ENCODE data around the gene GIPC1. TPM values are rescaled to one million over a fixed set of nuclear protein-coding genes. Genes with fewer than 3 reads are reported as not detected.
A peak's percentile ranks its signal among the peaks of the same experiment; 100 is the strongest.

The GIPC1 gene
- total RNA-seq, 1 experiment from 2014 or later = 59.4 TPM

GRCh38 chr19:14479309-14479974 lies 16.5 kb downstream of the GIPC1 start:
- no peaks in the 10 kb centered on the region for H3K9me3 ChIP-seq (ENCODE audit: low read depth, low read length, poor library complexity, severe bottlenecking)
- H3K27me3 ChIP-seq (replicated peaks; ENCODE audit: insufficient read depth, low read depth, low read length, poor library complexity) = no peaks in the 10 kb centered on the region
- H3K27ac ChIP-seq (ENCODE audit: low read depth, low read length, poor library complexity, severe bottlenecking) = no peak overlapping the region
- H3K4me1 ChIP-seq (ENCODE audit: insufficient read depth, low read length, poor library complexity, severe bottlenecking) = peaks cover 33% of the 10 kb centered on the region
- TF ChIP-seq EZH2 (IDR thresholded peaks at IDR 0.05; ENCODE audit: borderline replicate concordance, low read depth, low read length, poor library complexity, severe bottlenecking) (no peak), CTCF (conservative IDR thresholded peaks at IDR 0.05; ENCODE audit: low read depth, low read length) (no peak)
- ChIA-PET POLR2A (ENCODE audit: low non-redundant PET) (no interaction called here), CTCF (interaction anchor here (0.6 to 0.8 kb wide), 5 partner anchors 9 to 716 kb away, joined by 3 to 24 read pairs (median 4); no protein-coding TSS in a partner anchor)
- peaks cover 12% of the 10 kb centered on the region for H3K36me3 ChIP-seq (ENCODE audit: insufficient read depth, low read length, poor library complexity, severe bottlenecking)
- H3K4me3 ChIP-seq (ENCODE audit: low read depth, low read length, poor library complexity, severe bottlenecking) = no peak overlapping the region
- DNase-seq (ENCODE audit: low spot score) = no peak
- BruUV-seq (replicated peaks) = no TSS peak
- intact Hi-C loops (cut with micrococcal nuclease; ENCODE audit: unreplicated experiment) = loop anchor here (5.0 kb wide), 1 partner anchor 117 kb away; no protein-coding TSS in a partner anchor

GRCh38 chr19:14478113-14478545 lies 17.8 kb downstream of the GIPC1 start:
- POLR2A ChIA-PET (ENCODE audit: low non-redundant PET) = no interaction called here
- DNase-seq (ENCODE audit: low spot score) = no peak
- TF ChIP-seq CTCF (conservative IDR thresholded peaks at IDR 0.05; ENCODE audit: low read depth, low read length) (no peak), EZH2 (IDR thresholded peaks at IDR 0.05; ENCODE audit: borderline replicate concordance, low read depth, low read length, poor library complexity, severe bottlenecking) (no peak)
- Histone ChIP-seq H3K4me1 (ENCODE audit: insufficient read depth, low read length, poor library complexity, severe bottlenecking) (peaks cover 33% of the 10 kb centered on the region), H3K9me3 (ENCODE audit: low read depth, low read length, poor library complexity, severe bottlenecking) (no peaks in the 10 kb centered on the region), H3K27me3 (replicated peaks; ENCODE audit: insufficient read depth, low read depth, low read length, poor library complexity) (no peaks in the 10 kb centered on the region), H3K4me3 (ENCODE audit: low read depth, low read length, poor library complexity, severe bottlenecking) (no peak overlapping the region), H3K36me3 (ENCODE audit: insufficient read depth, low read length, poor library complexity, severe bottlenecking) (peaks cover 12% of the 10 kb centered on the region), H3K27ac (ENCODE audit: low read depth, low read length, poor library complexity, severe bottlenecking) (peak overlapping the region; percentile 55)
- intact Hi-C loops (cut with micrococcal nuclease; ENCODE audit: unreplicated experiment) = loop anchor here (5.0 kb wide), 1 partner anchor 116 kb away; no protein-coding TSS in a partner anchor
- CTCF ChIA-PET = interaction anchor here (0.8 to 1.1 kb wide), 2 partner anchors 116 to 342 kb away, joined by 3 read pairs; partner anchors contain the start of gene ASF1B
- BruUV-seq (replicated peaks) = no TSS peak

GRCh38 chr19:14477418-14478112 lies 18.4 kb downstream of the GIPC1 start:
- Histone ChIP-seq H3K9me3 (ENCODE audit: low read depth, low read length, poor library complexity, severe bottlenecking) (no peaks in the 10 kb centered on the region), H3K27me3 (replicated peaks; ENCODE audit: insufficient read depth, low read depth, low read length, poor library complexity) (no peaks in the 10 kb centered on the region), H3K4me3 (ENCODE audit: low read depth, low read length, poor library complexity, severe bottlenecking) (no peak overlapping the region), H3K4me1 (ENCODE audit: insufficient read depth, low read length, poor library complexity, severe bottlenecking) (peaks cover 33% of the 10 kb centered on the region), H3K27ac (ENCODE audit: low read depth, low read length, poor library complexity, severe bottlenecking) (peak overlapping the region; percentile 55), H3K36me3 (ENCODE audit: insufficient read depth, low read length, poor library complexity, severe bottlenecking) (peaks cover 12% of the 10 kb centered on the region)
- BruUV-seq (replicated peaks) = no TSS peak
- TF ChIP-seq CTCF (conservative IDR thresholded peaks at IDR 0.05; ENCODE audit: low read depth, low read length) (no peak), EZH2 (IDR thresholded peaks at IDR 0.05; ENCODE audit: borderline replicate concordance, low read depth, low read length, poor library complexity, severe bottlenecking) (no peak)
- intact Hi-C loops (cut with micrococcal nuclease; ENCODE audit: unreplicated experiment) = loop anchor here (5.0 kb wide), 1 partner anchor 115 kb away; no protein-coding TSS in a partner anchor
- POLR2A ChIA-PET (ENCODE audit: low non-redundant PET) = interaction anchor here (0.6 kb wide), 1 partner anchor 293 kb away, joined by 3 read pairs; no protein-coding TSS in a partner anchor
- peak; percentile 77 for DNase-seq (ENCODE audit: low spot score)
- CTCF ChIA-PET = interaction anchor here (1.1 kb wide), 1 partner anchor 115 kb away, joined by 3 read pairs; no protein-coding TSS in a partner anchor

All from A673 (cell line).